Measurements from ENCODE around the gene FAM237B.
A peak's percentile ranks its signal among the peaks of the same experiment; 100 is the strongest.

The FAM237B gene

GRCh38 chr7:90322837-90323236 is 1.7 kb upstream of the FAM237B start:
- peaks cover 11 to 61% (median 23%) of the 10 kb centered on the region in 3 experiments for H3K27me3 ChIP-seq (ENCODE audit: control insufficient read depth in 3 of 3, insufficient read depth in 3 of 3, low read depth in 1 of 3, low read length in 3 of 3)
- no peak overlapping the region for H2AK5ac ChIP-seq (ENCODE audit: low read depth, low read length)
- H3K4me3 ChIP-seq (ENCODE audit: low read length in 2 of 2): no peak overlapping the region
- no peak overlapping the region for H2BK15ac ChIP-seq (ENCODE audit: low read length)
- H3K18ac ChIP-seq (ENCODE audit: low read length): no peak overlapping the region
- no peak overlapping the region for H4K8ac ChIP-seq (ENCODE audit: low read depth, low read length)
- no peak overlapping the region for H3K4ac ChIP-seq (ENCODE audit: low read length)
- H3K14ac ChIP-seq (ENCODE audit: low read length): no peak overlapping the region
- H4K91ac ChIP-seq (ENCODE audit: low read depth, low read length, poor library complexity): no peak overlapping the region
- no peak overlapping the region for H3K23ac ChIP-seq (ENCODE audit: low read depth, low read length, poor library complexity)
- no peak overlapping the region for H2BK5ac ChIP-seq (ENCODE audit: low read length)
- no peak overlapping the region for H2BK12ac ChIP-seq (ENCODE audit: low read length)
- H3K36me3 ChIP-seq (replicated peaks in 1 of 2; ENCODE audit: control insufficient read depth in 2 of 2, insufficient read depth in 2 of 2, low read length in 2 of 2): no peaks in the 10 kb centered on the region
- no peak overlapping the region for H2AFZ ChIP-seq (ENCODE audit: low read length)
- peaks cover 0 to 11% of the 10 kb centered on the region in 2 donors for H3K9me3 ChIP-seq (replicated peaks in 1 of 2; ENCODE audit: control insufficient read depth in 2 of 2, insufficient read depth in 1 of 2, low read depth in 1 of 2, low read length in 2 of 2)
- no peak for DNase-seq (ENCODE audit: low spot score)
- no peak overlapping the region for H2BK120ac ChIP-seq (ENCODE audit: low read depth, low read length)
- H3K27ac ChIP-seq (replicated peaks; ENCODE audit: low read length): no peak overlapping the region
- no peak overlapping the region for H3K9ac ChIP-seq (ENCODE audit: low read depth, low read length, poor library complexity)
- H3K79me1 ChIP-seq (ENCODE audit: low read depth, low read length): peaks cover 3% of the 10 kb centered on the region
- peaks cover 2 to 3% of the 10 kb centered on the region in 2 donors for H3K4me1 ChIP-seq (ENCODE audit: control insufficient read depth in 2 of 2, insufficient read depth in 1 of 2, low read depth in 1 of 2, low read length in 2 of 2)
- H3K4me2 ChIP-seq (ENCODE audit: insufficient read depth, low read length, poor library complexity, severe bottlenecking): no peak overlapping the region

GRCh38 chr7:90320418-90320800 is 695 bp downstream of the FAM237B start:
- no peak overlapping the region for H2BK120ac ChIP-seq (ENCODE audit: low read depth, low read length)
- peak overlapping the region; percentile 71 for H3K4me2 ChIP-seq (ENCODE audit: insufficient read depth, low read length, poor library complexity, severe bottlenecking)
- no peak overlapping the region for H3K23ac ChIP-seq (ENCODE audit: low read depth, low read length, poor library complexity)
- no peak overlapping the region for H3K9ac ChIP-seq (ENCODE audit: low read depth, low read length, poor library complexity)
- peak overlapping the region; percentile 94 for H2AFZ ChIP-seq (ENCODE audit: low read length)
- peaks cover 0 to 11% of the 10 kb centered on the region in 2 donors for H3K9me3 ChIP-seq (replicated peaks in 1 of 2; ENCODE audit: control insufficient read depth in 2 of 2, insufficient read depth in 1 of 2, low read depth in 1 of 2, low read length in 2 of 2)
- no peak overlapping the region for H3K4me3 ChIP-seq (ENCODE audit: low read length in 2 of 2)
- no peak overlapping the region for H2BK12ac ChIP-seq (ENCODE audit: low read length)
- H3K79me1 ChIP-seq (ENCODE audit: low read depth, low read length): peaks cover 3% of the 10 kb centered on the region
- DNase-seq (ENCODE audit: low spot score): no peak
- H3K14ac ChIP-seq (ENCODE audit: low read length): no peak overlapping the region
- no CpG with 5 or more reads among the region's 7 CpGs for WGBS, 2 donors (ENCODE audit: extremely low coverage in 2 of 2, insufficient read length in 2 of 2, insufficient replicate concordance in 1 of 2)
- H4K91ac ChIP-seq (ENCODE audit: low read depth, low read length, poor library complexity): no peak overlapping the region
- peaks cover 2 to 3% of the 10 kb centered on the region in 2 donors for H3K4me1 ChIP-seq (ENCODE audit: control insufficient read depth in 2 of 2, insufficient read depth in 1 of 2, low read depth in 1 of 2, low read length in 2 of 2)
- H4K8ac ChIP-seq (ENCODE audit: low read depth, low read length): no peak overlapping the region
- no peak overlapping the region for H3K27ac ChIP-seq (replicated peaks; ENCODE audit: low read length)
- H2BK15ac ChIP-seq (ENCODE audit: low read length): no peak overlapping the region
- no peak overlapping the region for H2BK5ac ChIP-seq (ENCODE audit: low read length)
- H2AK5ac ChIP-seq (ENCODE audit: low read depth, low read length): no peak overlapping the region
- no peaks in the 10 kb centered on the region for H3K36me3 ChIP-seq (replicated peaks in 1 of 2; ENCODE audit: control insufficient read depth in 2 of 2, insufficient read depth in 2 of 2, low read length in 2 of 2)
- peaks cover 11 to 67% (median 23%) of the 10 kb centered on the region in 3 experiments for H3K27me3 ChIP-seq (ENCODE audit: control insufficient read depth in 3 of 3, insufficient read depth in 3 of 3, low read depth in 1 of 3, low read length in 3 of 3)
- no peak overlapping the region for H3K4ac ChIP-seq (ENCODE audit: low read length)
- H3K18ac ChIP-seq (ENCODE audit: low read length): no peak overlapping the region

- no peak overlapping the region for H3K27ac ChIP-seq (replicated peaks; ENCODE audit: low read length)
- no peak overlapping the region for H2BK120ac ChIP-seq (ENCODE audit: low read depth, low read length)
- no peak overlapping the region for H2AFZ ChIP-seq (ENCODE audit: low read length)
- H2BK15ac ChIP-seq (ENCODE audit: low read length): no peak overlapping the region
- no peak overlapping the region for H2AK5ac ChIP-seq (ENCODE audit: low read depth, low read length)
- peaks cover 3% of the 10 kb centered on the region for H3K79me1 ChIP-seq (ENCODE audit: low read depth, low read length)
- H3K36me3 ChIP-seq (replicated peaks in 1 of 2; ENCODE audit: control insufficient read depth in 2 of 2, insufficient read depth in 2 of 2, low read length in 2 of 2): no peaks in the 10 kb centered on the region
- H3K4me3 ChIP-seq (ENCODE audit: low read length in 2 of 2): no peak overlapping the region
- no peak overlapping the region for H3K9ac ChIP-seq (ENCODE audit: low read depth, low read length, poor library complexity)
- H3K4me1 ChIP-seq (ENCODE audit: control insufficient read depth in 2 of 2, insufficient read depth in 1 of 2, low read depth in 1 of 2, low read length in 2 of 2): peaks cover 2 to 3% of the 10 kb centered on the region in 2 donors
- no peak overlapping the region for H3K4ac ChIP-seq (ENCODE audit: low read length)
- no peak overlapping the region for H2BK5ac ChIP-seq (ENCODE audit: low read length)
- H3K23ac ChIP-seq (ENCODE audit: low read depth, low read length, poor library complexity): no peak overlapping the region
- H3K4me2 ChIP-seq (ENCODE audit: insufficient read depth, low read length, poor library complexity, severe bottlenecking): no peak overlapping the region
- WGBS, 2 donors (ENCODE audit: extremely low coverage in 2 of 2, insufficient read length in 2 of 2, insufficient replicate concordance in 1 of 2): no CpG with 5 or more reads among the region's 7 CpGs
- no peak overlapping the region for H3K14ac ChIP-seq (ENCODE audit: low read length)
- no peak for DNase-seq (ENCODE audit: low spot score)
- no peak overlapping the region for H3K18ac ChIP-seq (ENCODE audit: low read length)
- peaks cover 0 to 11% of the 10 kb centered on the region in 2 donors for H3K9me3 ChIP-seq (replicated peaks in 1 of 2; ENCODE audit: control insufficient read depth in 2 of 2, insufficient read depth in 1 of 2, low read depth in 1 of 2, low read length in 2 of 2)
- no peak overlapping the region for H4K8ac ChIP-seq (ENCODE audit: low read depth, low read length)
- no peak overlapping the region for H4K91ac ChIP-seq (ENCODE audit: low read depth, low read length, poor library complexity)
- H3K27me3 ChIP-seq (ENCODE audit: control insufficient read depth in 3 of 3, insufficient read depth in 3 of 3, low read depth in 1 of 3, low read length in 3 of 3): peaks cover 11 to 67% (median 23%) of the 10 kb centered on the region in 3 experiments
- H2BK12ac ChIP-seq (ENCODE audit: low read length): no peak overlapping the region
These were observed 1.1 kb downstream of the FAM237B start for GRCh38 chr7:90320014-90320413.

- peaks cover 0 to 14% (median 0%) of the 10 kb centered on the region in 3 experiments for H3K27me3 ChIP-seq (ENCODE audit: control insufficient read depth in 3 of 3, insufficient read depth in 3 of 3, low read depth in 1 of 3, low read length in 3 of 3)
- no peak for DNase-seq (ENCODE audit: low spot score)
- H2AFZ ChIP-seq (ENCODE audit: low read length): no peak overlapping the region
- no peak overlapping the region for H3K4me3 ChIP-seq (ENCODE audit: low read length in 2 of 2)
- no peak overlapping the region for H3K27ac ChIP-seq (replicated peaks; ENCODE audit: low read length)
- H3K79me1 ChIP-seq (ENCODE audit: low read depth, low read length): no peaks in the 10 kb centered on the region
- H2AK5ac ChIP-seq (ENCODE audit: low read depth, low read length): no peak overlapping the region
- H3K36me3 ChIP-seq (replicated peaks in 1 of 2; ENCODE audit: control insufficient read depth in 2 of 2, insufficient read depth in 2 of 2, low read length in 2 of 2): no peaks in the 10 kb centered on the region
- H3K18ac ChIP-seq (ENCODE audit: low read length): no peak overlapping the region
- no peak overlapping the region for H3K14ac ChIP-seq (ENCODE audit: low read length)
- H4K8ac ChIP-seq (ENCODE audit: low read depth, low read length): no peak overlapping the region
- H2BK120ac ChIP-seq (ENCODE audit: low read depth, low read length): no peak overlapping the region
- no peak overlapping the region for H2BK15ac ChIP-seq (ENCODE audit: low read length)
- WGBS, 2 donors (ENCODE audit: extremely low coverage in 2 of 2, insufficient read length in 2 of 2, insufficient replicate concordance in 1 of 2): no CpG with 5 or more reads among the region's 4 CpGs
- H3K4ac ChIP-seq (ENCODE audit: low read length): no peak overlapping the region
- no peaks in the 10 kb centered on the region for H3K4me1 ChIP-seq (ENCODE audit: control insufficient read depth in 2 of 2, insufficient read depth in 1 of 2, low read depth in 1 of 2, low read length in 2 of 2)
- H3K9ac ChIP-seq (ENCODE audit: low read depth, low read length, poor library complexity): no peak overlapping the region
- H3K9me3 ChIP-seq (replicated peaks in 1 of 2; ENCODE audit: control insufficient read depth in 2 of 2, insufficient read depth in 1 of 2, low read depth in 1 of 2, low read length in 2 of 2): no peaks in the 10 kb centered on the region
- no peak overlapping the region for H3K4me2 ChIP-seq (ENCODE audit: insufficient read depth, low read length, poor library complexity, severe bottlenecking)
- no peak overlapping the region for H2BK12ac ChIP-seq (ENCODE audit: low read length)
- H2BK5ac ChIP-seq (ENCODE audit: low read length): no peak overlapping the region
- H4K91ac ChIP-seq (ENCODE audit: low read depth, low read length, poor library complexity): no peak overlapping the region
- no peak overlapping the region for H3K23ac ChIP-seq (ENCODE audit: low read depth, low read length, poor library complexity)
These were observed 7.2 kb downstream of the FAM237B start for GRCh38 chr7:90313907-90314306.
